ENCODE data around the gene HOXD10. TPM values are rescaled to one million over a fixed set of nuclear protein-coding genes. Genes with fewer than 3 reads are reported as not detected.

The HOXD10 gene
- total and polyA plus RNA-seq, 2 experiments from 2014 or later = not detected

DNA sequence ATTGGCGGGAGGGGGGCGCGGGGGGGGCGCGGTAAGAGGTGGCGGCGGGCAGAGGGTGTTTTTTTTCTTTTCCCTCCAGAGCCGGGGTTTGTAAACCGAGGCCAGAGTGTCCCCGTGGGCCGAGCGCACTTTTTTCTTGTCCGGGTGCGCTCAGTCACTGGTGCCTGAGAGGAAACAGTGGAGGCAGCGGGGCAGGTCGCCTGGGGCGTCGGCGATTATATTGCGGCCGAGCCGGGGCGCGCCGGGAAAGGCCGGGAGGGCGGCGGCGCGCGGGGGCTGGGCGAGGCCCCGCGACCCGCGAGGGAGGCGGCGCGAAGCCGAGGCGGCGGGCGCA, 13.2 kb downstream of the HOXD10 start:
- Histone ChIP-seq H3K4me3 (peak overlapping the region; percentile 47; the same call in 1 of the 2 replicates), H3K27ac (ENCODE audit: low read depth) (no peak overlapping the region), H3K9me2 (ENCODE audit: insufficient read depth) (no peaks in the 10 kb centered on the region), H4K20me1 (replicated peaks; ENCODE audit: insufficient read depth) (peaks cover 47% of the 10 kb centered on the region), H2AFZ (no peak overlapping the region), H3K27me3 (ENCODE audit: insufficient read depth) (peaks cover 100% of the 10 kb centered on the region), H3K4me2 (peak overlapping the region; percentile 75; the same call in 1 of the 2 replicates), H3K79me2 (replicated peaks; ENCODE audit: insufficient read depth) (no peaks in the 10 kb centered on the region), H3F3A (replicated peaks; ENCODE audit: low read depth) (peaks cover 72% of the 10 kb centered on the region), H3K36me3 (ENCODE audit: insufficient read depth) (no peaks in the 10 kb centered on the region), H3K4me1 (ENCODE audit: insufficient read depth) (peaks cover 22% of the 10 kb centered on the region)
- no peak overlapping the region for H3K27ac Mint-ChIP-seq
- H3K4me3 Mint-ChIP-seq = peak overlapping the region; percentile 53; the same call in 1 of the 3 replicates
- no peak for DNase-seq (ENCODE audit: low spot score)
- H3K36me3 Mint-ChIP-seq (ENCODE audit: low read depth) = no peaks in the 10 kb centered on the region
- H3K27me3 Mint-ChIP-seq (ENCODE audit: insufficient read depth, low read depth, poor library complexity) = peaks cover 96% of the 10 kb centered on the region
- no peak; the same call in 2 of the 3 replicates for ATAC-seq
- H3K4me1 Mint-ChIP-seq = peaks cover 23% of the 10 kb centered on the region
- TF ChIP-seq, protein P1, sequence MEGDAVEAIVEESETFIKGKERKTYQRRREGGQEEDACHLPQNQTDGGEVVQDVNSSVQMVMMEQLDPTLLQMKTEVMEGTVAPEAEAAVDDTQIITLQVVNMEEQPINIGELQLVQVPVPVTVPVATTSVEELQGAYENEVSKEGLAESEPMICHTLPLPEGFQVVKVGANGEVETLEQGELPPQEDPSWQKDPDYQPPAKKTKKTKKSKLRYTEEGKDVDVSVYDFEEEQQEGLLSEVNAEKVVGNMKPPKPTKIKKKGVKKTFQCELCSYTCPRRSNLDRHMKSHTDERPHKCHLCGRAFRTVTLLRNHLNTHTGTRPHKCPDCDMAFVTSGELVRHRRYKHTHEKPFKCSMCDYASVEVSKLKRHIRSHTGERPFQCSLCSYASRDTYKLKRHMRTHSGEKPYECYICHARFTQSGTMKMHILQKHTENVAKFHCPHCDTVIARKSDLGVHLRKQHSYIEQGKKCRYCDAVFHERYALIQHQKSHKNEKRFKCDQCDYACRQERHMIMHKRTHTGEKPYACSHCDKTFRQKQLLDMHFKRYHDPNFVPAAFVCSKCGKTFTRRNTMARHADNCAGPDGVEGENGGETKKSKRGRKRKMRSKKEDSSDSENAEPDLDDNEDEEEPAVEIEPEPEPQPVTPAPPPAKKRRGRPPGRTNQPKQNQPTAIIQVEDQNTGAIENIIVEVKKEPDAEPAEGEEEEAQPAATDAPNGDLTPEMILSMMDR (conservative IDR thresholded peaks at IDR 0.05; ENCODE audit: low read depth in 2 of 2) = no peak
- peaks cover 7% of the 10 kb centered on the region; the same call in 2 of the 3 replicates for H3K9me3 Mint-ChIP-seq

DNA sequence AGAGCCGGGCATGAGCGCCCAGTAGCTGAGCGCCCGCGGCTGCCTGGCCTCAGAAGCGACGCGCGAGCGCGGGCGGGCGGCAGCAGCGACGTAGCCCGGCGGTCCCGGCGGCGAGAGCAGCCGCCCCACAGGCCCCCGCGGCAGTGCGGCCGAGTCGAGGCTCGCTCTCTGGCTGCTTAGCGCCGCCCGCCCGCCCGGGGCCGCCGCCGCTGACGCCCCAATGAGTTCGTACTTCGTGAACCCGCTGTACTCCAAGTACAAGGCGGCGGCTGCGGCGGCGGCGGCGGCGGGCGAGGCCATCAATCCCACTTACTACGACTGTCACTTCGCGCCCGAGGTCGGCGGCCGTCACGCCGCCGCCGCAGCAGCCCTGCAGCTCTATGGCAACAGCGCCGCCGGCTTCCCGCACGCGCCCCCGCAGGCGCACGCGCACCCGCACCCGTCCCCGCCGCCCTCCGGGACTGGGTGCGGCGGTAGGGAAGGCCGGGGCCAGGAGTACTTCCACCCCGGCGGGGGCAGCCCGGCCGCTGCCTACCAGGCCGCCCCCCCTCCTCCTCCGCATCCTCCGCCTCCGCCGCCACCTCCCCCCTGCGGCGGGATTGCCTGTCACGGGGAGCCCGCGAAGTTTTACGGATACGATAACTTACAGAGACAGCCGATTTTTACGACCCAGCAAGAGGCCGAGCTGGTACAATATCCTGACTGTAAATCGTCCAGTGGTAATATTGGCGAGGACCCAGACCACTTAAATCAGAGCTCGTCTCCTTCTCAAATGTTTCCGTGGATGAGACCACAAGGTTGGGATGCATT, 13.8 kb downstream of the HOXD10 start:
- Histone ChIP-seq H3K9me2 (ENCODE audit: insufficient read depth) (no peaks in the 10 kb centered on the region), H3K4me3 (peak overlapping the region; percentile 47; the same call in 1 of the 2 replicates), H3K27ac (ENCODE audit: low read depth) (no peak overlapping the region), H3K4me2 (peak overlapping the region; percentile 67; the same call in 1 of the 2 replicates), H3K79me2 (replicated peaks; ENCODE audit: insufficient read depth) (no peaks in the 10 kb centered on the region), H2AFZ (no peak overlapping the region), H3K36me3 (ENCODE audit: insufficient read depth) (no peaks in the 10 kb centered on the region), H3K27me3 (ENCODE audit: insufficient read depth) (peaks cover 100% of the 10 kb centered on the region), H4K20me1 (replicated peaks; ENCODE audit: insufficient read depth) (peaks cover 53% of the 10 kb centered on the region), H3F3A (replicated peaks; ENCODE audit: low read depth) (peaks cover 72% of the 10 kb centered on the region), H3K4me1 (ENCODE audit: insufficient read depth) (peaks cover 28% of the 10 kb centered on the region)
- ATAC-seq (peak; percentile 29), DNase-seq (ENCODE audit: low spot score) (peak; percentile 67)
- Mint-ChIP-seq H3K9me3 (peaks cover 5% of the 10 kb centered on the region; the same call in 1 of the 3 replicates), H3K27me3 (ENCODE audit: insufficient read depth, low read depth, poor library complexity) (peaks cover 96% of the 10 kb centered on the region), H3K36me3 (ENCODE audit: low read depth) (no peaks in the 10 kb centered on the region; the same call in 2 of the 3 replicates), H3K27ac (no peak overlapping the region), H3K4me3 (peak overlapping the region; percentile 59; the same call in 1 of the 3 replicates), H3K4me1 (peaks cover 27% of the 10 kb centered on the region)
- no peak for TF ChIP-seq POLR2AphosphoS5 (IDR thresholded peaks at IDR 0.05; ENCODE audit: low read depth)
- TF ChIP-seq, protein P1 (conservative IDR thresholded peaks at IDR 0.05; ENCODE audit: low read depth in 2 of 2) = no peak
- TF ChIP-seq, protein P2, sequence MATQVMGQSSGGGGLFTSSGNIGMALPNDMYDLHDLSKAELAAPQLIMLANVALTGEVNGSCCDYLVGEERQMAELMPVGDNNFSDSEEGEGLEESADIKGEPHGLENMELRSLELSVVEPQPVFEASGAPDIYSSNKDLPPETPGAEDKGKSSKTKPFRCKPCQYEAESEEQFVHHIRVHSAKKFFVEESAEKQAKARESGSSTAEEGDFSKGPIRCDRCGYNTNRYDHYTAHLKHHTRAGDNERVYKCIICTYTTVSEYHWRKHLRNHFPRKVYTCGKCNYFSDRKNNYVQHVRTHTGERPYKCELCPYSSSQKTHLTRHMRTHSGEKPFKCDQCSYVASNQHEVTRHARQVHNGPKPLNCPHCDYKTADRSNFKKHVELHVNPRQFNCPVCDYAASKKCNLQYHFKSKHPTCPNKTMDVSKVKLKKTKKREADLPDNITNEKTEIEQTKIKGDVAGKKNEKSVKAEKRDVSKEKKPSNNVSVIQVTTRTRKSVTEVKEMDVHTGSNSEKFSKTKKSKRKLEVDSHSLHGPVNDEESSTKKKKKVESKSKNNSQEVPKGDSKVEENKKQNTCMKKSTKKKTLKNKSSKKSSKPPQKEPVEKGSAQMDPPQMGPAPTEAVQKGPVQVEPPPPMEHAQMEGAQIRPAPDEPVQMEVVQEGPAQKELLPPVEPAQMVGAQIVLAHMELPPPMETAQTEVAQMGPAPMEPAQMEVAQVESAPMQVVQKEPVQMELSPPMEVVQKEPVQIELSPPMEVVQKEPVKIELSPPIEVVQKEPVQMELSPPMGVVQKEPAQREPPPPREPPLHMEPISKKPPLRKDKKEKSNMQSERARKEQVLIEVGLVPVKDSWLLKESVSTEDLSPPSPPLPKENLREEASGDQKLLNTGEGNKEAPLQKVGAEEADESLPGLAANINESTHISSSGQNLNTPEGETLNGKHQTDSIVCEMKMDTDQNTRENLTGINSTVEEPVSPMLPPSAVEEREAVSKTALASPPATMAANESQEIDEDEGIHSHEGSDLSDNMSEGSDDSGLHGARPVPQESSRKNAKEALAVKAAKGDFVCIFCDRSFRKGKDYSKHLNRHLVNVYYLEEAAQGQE (IDR thresholded peaks at IDR 0.05; ENCODE audit: unreplicated experiment) = no peak
- TF ChIP-seq EZH2phosphoT487 (IDR thresholded peaks at IDR 0.05; ENCODE audit: unreplicated experiment) = peak; percentile 95
- TF ChIP-seq EZH2 (IDR thresholded peaks at IDR 0.05; ENCODE audit: low read depth, unreplicated experiment) = peak; percentile 91
- TF ChIP-seq JUNB (IDR thresholded peaks at IDR 0.05; ENCODE audit: unreplicated experiment) = no peak
- no peak for TF ChIP-seq ZNF331 (CRISPR knock-in tag; IDR thresholded peaks at IDR 0.05; ENCODE audit: low read depth)
- no peak for TF ChIP-seq ZNF114 (CRISPR knock-in tag; IDR thresholded peaks at IDR 0.05)
- no peak for TF ChIP-seq NANOG (IDR thresholded peaks at IDR 0.05; ENCODE audit: borderline replicate concordance)

Data from GM23338 (cell line).